SU-DHL-6 (cell line): ENCODE results near the gene OXT.
"Not testable (repeated sequence)": the region's sequence is repeated elsewhere in the genome, so short reads cannot be mapped to it uniquely, and the experiment has no call there.

ENCODE experiments used
- EZH2phosphoT487 ChIP-seq: fragments of 200-600 bp; sonication (generic), shearing (Covaris generic); conservative IDR thresholded peaks from 2 replicates; pipeline ENCODE4 v1.6.1; 2018; ENCODE audit warnings: mild to moderate bottlenecking, antibody characterized with exemption, low read length, moderate library complexity, mixed read lengths
- TF ChIP-seq, protein P1 (sequence below): fragments of 200-600 bp; sonication (generic); IDR thresholded peaks from one replicate; pipeline ENCODE4 v1.5.1; 2017; ENCODE audit warnings: antibody characterized with exemption, mild to moderate bottlenecking, low read length, moderate library complexity; ENCODE audit not compliant: insufficient read depth, poor library complexity, severe bottlenecking

DNA sequence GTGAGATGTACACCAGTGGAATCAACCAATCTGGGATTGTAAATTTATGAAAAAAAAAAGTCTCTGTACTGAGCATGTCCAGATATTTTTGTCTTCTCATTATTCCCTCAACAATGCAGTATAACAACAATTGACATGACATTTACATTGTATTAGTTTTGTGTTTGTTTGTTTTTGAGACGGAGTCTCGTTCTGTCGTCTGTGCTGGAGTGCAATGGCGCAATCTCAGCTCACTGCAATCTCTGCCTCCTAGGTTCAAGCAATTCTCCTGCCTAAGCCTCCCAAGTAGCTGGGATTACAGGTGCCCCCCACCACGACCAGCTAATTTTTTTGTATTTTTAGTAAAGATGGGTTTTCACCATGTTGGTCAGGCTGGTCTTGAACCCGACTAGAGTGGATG, 3.9 kb downstream of the OXT start:
- TF ChIP-seq, protein P1, sequence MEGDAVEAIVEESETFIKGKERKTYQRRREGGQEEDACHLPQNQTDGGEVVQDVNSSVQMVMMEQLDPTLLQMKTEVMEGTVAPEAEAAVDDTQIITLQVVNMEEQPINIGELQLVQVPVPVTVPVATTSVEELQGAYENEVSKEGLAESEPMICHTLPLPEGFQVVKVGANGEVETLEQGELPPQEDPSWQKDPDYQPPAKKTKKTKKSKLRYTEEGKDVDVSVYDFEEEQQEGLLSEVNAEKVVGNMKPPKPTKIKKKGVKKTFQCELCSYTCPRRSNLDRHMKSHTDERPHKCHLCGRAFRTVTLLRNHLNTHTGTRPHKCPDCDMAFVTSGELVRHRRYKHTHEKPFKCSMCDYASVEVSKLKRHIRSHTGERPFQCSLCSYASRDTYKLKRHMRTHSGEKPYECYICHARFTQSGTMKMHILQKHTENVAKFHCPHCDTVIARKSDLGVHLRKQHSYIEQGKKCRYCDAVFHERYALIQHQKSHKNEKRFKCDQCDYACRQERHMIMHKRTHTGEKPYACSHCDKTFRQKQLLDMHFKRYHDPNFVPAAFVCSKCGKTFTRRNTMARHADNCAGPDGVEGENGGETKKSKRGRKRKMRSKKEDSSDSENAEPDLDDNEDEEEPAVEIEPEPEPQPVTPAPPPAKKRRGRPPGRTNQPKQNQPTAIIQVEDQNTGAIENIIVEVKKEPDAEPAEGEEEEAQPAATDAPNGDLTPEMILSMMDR: not testable (repeated sequence)
- not testable (repeated sequence) for TF ChIP-seq EZH2phosphoT487
